HCT116 (cell line): ENCODE data around the gene NLRC4. TPM values are rescaled to one million over a fixed set of nuclear protein-coding genes. Genes with fewer than 3 reads are reported as not detected.

ENCODE experiments used
- ATAC-seq: fragments of 200-7000 bp; cut with Tn5 transposase; 2 replicates; pipeline ENCODE4 v1.9.1; 2020; ENCODE audit warnings: mild to moderate bottlenecking, moderate library complexity
- BruUV-seq: library from RNA; stranded (reverse); fragments of 400-500 nt; replicated peaks from 2 replicates; lab custom pipeline; 2021; lab: Mats Ljungman, UMichigan
- CTCF ChIA-PET: fragments of 300-600 bp; sonication (Branson Sonifier 250); formaldehyde crosslinking; loops from one replicate; lab custom pipeline; 2021; ENCODE audit warnings: antibody characterized with exemption; lab: Charles Lee
- POLR2A ChIA-PET: fragments of 300-600, 350-600 bp; sonication (Branson Sonifier 250); formaldehyde crosslinking; loops from one replicate; lab custom pipeline; 2021; ENCODE audit warnings: antibody characterized with exemption; lab: Charles Lee
- RAD21 ChIA-PET, 2 experiments: fragments of 300-600 bp; sonication (Branson Sonifier 250); formaldehyde crosslinking; loops; one replicate each; lab custom pipeline; 2023; ENCODE audit warnings: low total read pairs in 2 of 2; ENCODE audit not compliant: uncharacterized antibody in 2 of 2, unreplicated experiment in 2 of 2, low non-redundant PET in 1 of 2; lab: Charles Lee
- DNase-seq: peaks from one replicate; pipeline ENCODE4 v3.0.0-alpha.2; 2010; ENCODE audit warnings: low read depth, low spot score
- H2AFZ ChIP-seq: fragments of 200-600 bp; shearing (Covaris generic), sonication (generic); 2 replicates; pipeline ENCODE4 v1.6.1; 2017; ENCODE audit warnings: low read depth, mixed run types, mixed read lengths, antibody characterized with exemption, low read length; ENCODE audit not compliant: poor library complexity, severe bottlenecking
- H3K27ac ChIP-seq: 2 replicates; pipeline ENCODE4 v1.5.1; 2012; ENCODE audit warnings: low read depth, low read length
- H3K27me3 ChIP-seq: fragments of 200-600 bp; sonication (generic); 2 replicates; pipeline ENCODE4 v1.6.1; 2016; ENCODE audit warnings: mixed run types, low read length, mixed read lengths; ENCODE audit not compliant: insufficient read depth
- H3K36me3 ChIP-seq, 2 experiments: fragments of 200-500 bp in 1 of 2; fragments of 200-600 bp in 1 of 2; sonication (Bioruptor generic) in 1 of 2; sonication (generic) in 1 of 2; 2 replicates each; pipeline versions ENCODE4 v1.5.1 to v1.6.1; 2014 to 2016; ENCODE audit warnings: low read length in 2 of 2, inconsistent platforms in 1 of 2, mixed read lengths in 1 of 2, mixed run types in 1 of 2; ENCODE audit not compliant: insufficient read depth in 2 of 2, control insufficient read depth in 1 of 2
- H3K4me1 ChIP-seq, 2 experiments: fragments of 200-600 bp in 1 of 2; sonication (generic) in 1 of 2; 2 replicates each; pipeline versions ENCODE4 v1.5.1 to v1.6.1; 2012 to 2017; ENCODE audit warnings: low read length in 2 of 2, inconsistent platforms in 1 of 2, mild to moderate bottlenecking in 1 of 2, mixed read lengths in 1 of 2, mixed run types in 1 of 2, moderate library complexity in 1 of 2; ENCODE audit not compliant: insufficient read depth in 2 of 2, control insufficient read depth in 1 of 2
- H3K4me2 ChIP-seq: fragments of 200-600 bp; sonication (generic); 2 replicates; pipeline ENCODE4 v1.6.1; 2017; ENCODE audit warnings: mixed run types, low read length, mixed read lengths
- H3K4me3 ChIP-seq, 2 experiments: fragments of 200-600 bp in 1 of 2; sonication (generic) in 1 of 2; replicated peaks in 1 of 2; 2 replicates each; pipeline ENCODE4 v1.5.1; 2011 to 2016; ENCODE audit warnings: low read length in 2 of 2, control low read depth in 1 of 2, low read depth in 1 of 2, mild to moderate bottlenecking in 1 of 2, mixed read lengths in 1 of 2, mixed run types in 1 of 2
- H3K79me2 ChIP-seq: fragments of 200-600 bp; sonication (generic); 2 replicates; pipeline ENCODE4 v1.6.1; 2017; ENCODE audit warnings: mild to moderate bottlenecking, mixed run types, low read length, moderate library complexity, mixed read lengths; ENCODE audit not compliant: insufficient read depth
- H3K9ac ChIP-seq: fragments of 200-600 bp; sonication (generic); 2 replicates; pipeline ENCODE4 v1.6.1; 2016; ENCODE audit warnings: low read length, mixed read lengths
- H3K9me2 ChIP-seq: fragments of 200-600 bp; sonication (generic), shearing (Covaris generic); 2 replicates; pipeline ENCODE4 v1.6.1; 2017; ENCODE audit warnings: mixed run types, mild to moderate bottlenecking, moderate library complexity; ENCODE audit not compliant: insufficient read depth
- H3K9me3 ChIP-seq, 2 experiments: fragments of 200-500 bp in 1 of 2; fragments of 200-600 bp in 1 of 2; sonication (Bioruptor generic) in 1 of 2; sonication (generic) in 1 of 2; 2 replicates each; pipeline ENCODE4 v1.6.1; 2014 to 2017; ENCODE audit warnings: low read length in 2 of 2, mixed read lengths in 2 of 2, inconsistent platforms in 1 of 2, low read depth in 1 of 2, mild to moderate bottlenecking in 1 of 2, mixed run types in 1 of 2, moderate library complexity in 1 of 2; ENCODE audit not compliant: control insufficient read depth in 1 of 2, insufficient read depth in 1 of 2
- H4K20me1 ChIP-seq: fragments of 200-600 bp; sonication (generic), shearing (Covaris generic); 2 replicates; pipeline ENCODE4 v1.6.1; 2017; ENCODE audit warnings: mixed run types, mild to moderate bottlenecking, moderate library complexity; ENCODE audit not compliant: insufficient read depth
- CEBPB ChIP-seq: IDR thresholded peaks from 2 replicates; pipeline ENCODE4 v1.6.1; 2012; ENCODE audit warnings: low read depth
- ELF1 ChIP-seq: IDR thresholded peaks from 2 replicates; pipeline ENCODE4 v1.6.1; 2012; ENCODE audit warnings: low read depth, borderline replicate concordance
- EZH2 ChIP-seq: fragments of 200-600 bp; sonication (generic); IDR thresholded peaks from 2 replicates; pipeline ENCODE4 v1.6.1; 2017; ENCODE audit warnings: antibody characterized with exemption, mixed run types
- EZH2phosphoT487 ChIP-seq: fragments of 200-600 bp; IDR thresholded peaks from 2 replicates; pipeline ENCODE4 v1.6.1; 2018; ENCODE audit warnings: antibody characterized with exemption, borderline replicate concordance
- JUND ChIP-seq: IDR thresholded peaks from 2 replicates; pipeline ENCODE4 v1.6.1; 2012
- SIN3A ChIP-seq: IDR thresholded peaks from 2 replicates; pipeline ENCODE4 v1.6.1; 2012; ENCODE audit warnings: low read depth
- SP1 ChIP-seq: IDR thresholded peaks from 2 replicates; pipeline ENCODE4 v1.6.1; 2012; ENCODE audit warnings: low read depth
- TCF7L2 ChIP-seq: IDR thresholded peaks from 2 replicates; pipeline ENCODE4 v1.7.0; 2011; ENCODE audit warnings: borderline replicate concordance, inconsistent platforms; ENCODE audit not compliant: insufficient read depth, insufficient read length; ENCODE audit errors: extremely low read depth
- YY1 ChIP-seq: IDR thresholded peaks from 2 replicates; pipeline ENCODE4 v1.6.1; 2011; ENCODE audit warnings: low read length, low read depth, moderate library complexity, mild to moderate bottlenecking; ENCODE audit not compliant: insufficient replicate concordance; ENCODE audit errors: extremely low read depth
- intact Hi-C: fragments of 100-400 bp; cut with micrococcal nuclease; formaldehyde crosslinking; loops from 2 replicates; pipeline ENCODE4 v1.10.0; 2022
- total RNA-seq: library from RNA; stranded (reverse); gene quantifications from one replicate; pipeline ENCODE4 v1.2.1, GENCODE V29; 2021; ENCODE audit not compliant: unreplicated experiment
- TF ChIP-seq, protein P1 (sequence below), 3 experiments: fragments of 200-600 bp in 1 of 3; sonication (generic) in 1 of 3; IDR thresholded peaks in 2 of 3; conservative IDR thresholded peaks in 1 of 3; 2 replicates each; pipeline ENCODE4 v1.5.1; 2012 to 2017; ENCODE audit warnings: low read depth in 2 of 3, low read length in 2 of 3, antibody characterized with exemption in 1 of 3, borderline replicate concordance in 1 of 3, control low read depth in 1 of 3, mild to moderate bottlenecking in 1 of 3, mixed read lengths in 1 of 3, mixed run types in 1 of 3, moderate library complexity in 1 of 3; ENCODE audit not compliant: insufficient read depth in 1 of 3
- TF ChIP-seq, protein P2 (sequence below): IDR thresholded peaks from 2 replicates; pipeline ENCODE4 v1.6.1; 2012; ENCODE audit warnings: low read depth
- TF ChIP-seq, protein P3 (sequence below): IDR thresholded peaks from 2 replicates; pipeline ENCODE4 v1.6.1; 2011; ENCODE audit warnings: mild to moderate bottlenecking, low read length, moderate library complexity; ENCODE audit not compliant: insufficient replicate concordance; ENCODE audit errors: extremely low read depth

The NLRC4 gene
- total RNA-seq, 1 experiment from 2014 or later = not detected

DNA sequence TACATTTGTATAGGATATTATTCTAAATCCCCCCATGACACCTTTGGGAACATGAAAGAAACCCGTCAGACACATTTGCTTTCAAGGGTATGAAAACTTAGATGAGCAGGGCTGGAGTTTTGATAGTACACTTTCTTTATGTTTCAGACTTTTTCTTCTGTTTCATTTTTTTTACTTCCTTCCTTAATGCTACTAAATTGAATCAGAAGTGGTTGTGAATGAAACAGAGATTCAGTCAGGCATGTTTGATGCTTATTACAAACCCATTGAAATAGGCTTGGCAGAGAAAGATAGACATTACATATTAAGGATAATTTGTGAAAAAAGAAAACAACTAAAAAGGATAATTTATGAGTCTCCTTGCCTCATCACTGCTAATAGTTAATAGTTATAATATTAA is 72.3 kb downstream of the NLRC4 start:
- H3K27me3 ChIP-seq = no peaks in the 10 kb centered on the region
- POLR2A ChIA-PET = no interaction called here
- H3K79me2 ChIP-seq = no peaks in the 10 kb centered on the region
- RAD21 ChIA-PET = no interaction called here
- H3K9me2 ChIP-seq = no peaks in the 10 kb centered on the region
- ATAC-seq (no peak), DNase-seq (no peak)
- H3K9ac ChIP-seq = no peak overlapping the region
- no peak overlapping the region for H3K27ac ChIP-seq
- peaks cover 3 to 7% of the 10 kb centered on the region in 2 experiments; a peak in 3 of 4 replicates for H3K4me1 ChIP-seq
- no peak overlapping the region for H3K4me2 ChIP-seq
- no peak overlapping the region for H2AFZ ChIP-seq
- TF ChIP-seq YY1 (no peak), JUND (no peak), TCF7L2 (no peak), ELF1 (no peak), EZH2 (no peak), SP1 (no peak)
- H3K4me3 ChIP-seq = no peak overlapping the region
- H3K9me3 ChIP-seq = no peaks in the 10 kb centered on the region
- no TSS peak for BruUV-seq
- intact Hi-C loops = no loop called here
- H3K36me3 ChIP-seq = no peaks in the 10 kb centered on the region; a peak in 1 of 4 replicates
- CTCF ChIA-PET = no interaction called here
- no peaks in the 10 kb centered on the region for H4K20me1 ChIP-seq

DNA sequence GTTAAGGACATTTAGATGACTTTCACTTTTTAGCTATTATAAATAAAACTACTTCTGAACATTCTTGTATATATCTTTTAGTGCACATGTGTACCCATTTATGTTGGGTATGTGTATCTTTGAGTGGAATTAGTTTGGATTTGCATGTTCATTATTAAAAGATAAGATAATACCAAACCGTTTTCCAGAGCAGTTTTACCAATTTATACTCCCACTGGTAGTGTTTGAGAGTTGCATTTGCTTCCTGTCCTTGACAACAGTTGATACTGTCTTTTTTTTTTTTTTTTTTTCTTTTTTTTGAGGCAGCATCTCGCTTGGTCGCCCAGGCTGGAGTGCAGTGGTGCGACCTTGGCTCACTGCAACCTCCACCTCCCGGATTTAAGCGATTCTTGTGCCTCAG is 75.7 kb downstream of the NLRC4 start:
- Histone ChIP-seq H3K9me3 (no peaks in the 10 kb centered on the region), H4K20me1 (no peaks in the 10 kb centered on the region), H3K27ac (peak overlapping the region; percentile 5; the same call in 1 of the 2 replicates), H3K9me2 (no peaks in the 10 kb centered on the region), H3K79me2 (no peaks in the 10 kb centered on the region), H3K27me3 (no peaks in the 10 kb centered on the region), H3K9ac (no peak overlapping the region), H3K36me3 (peaks cover 0 to 3% of the 10 kb centered on the region in 2 experiments; a peak in 2 of 4 replicates), H2AFZ (no peak overlapping the region), H3K4me2 (no peak overlapping the region), H3K4me3 (no peak overlapping the region), H3K4me1 (peaks cover 3 to 7% of the 10 kb centered on the region in 2 experiments; a peak in 3 of 4 replicates)
- ChIA-PET CTCF (no interaction called here), RAD21 (no interaction called here), POLR2A (no interaction called here)
- no peak for DNase-seq
- BruUV-seq = no TSS peak
- no peak for ATAC-seq
- intact Hi-C loops = no loop called here
- TF ChIP-seq TCF7L2 (no peak), JUND (no peak), EZH2 (no peak), CEBPB (no peak), SIN3A (no peak), EZH2phosphoT487 (no peak)
- TF ChIP-seq, protein P1, sequence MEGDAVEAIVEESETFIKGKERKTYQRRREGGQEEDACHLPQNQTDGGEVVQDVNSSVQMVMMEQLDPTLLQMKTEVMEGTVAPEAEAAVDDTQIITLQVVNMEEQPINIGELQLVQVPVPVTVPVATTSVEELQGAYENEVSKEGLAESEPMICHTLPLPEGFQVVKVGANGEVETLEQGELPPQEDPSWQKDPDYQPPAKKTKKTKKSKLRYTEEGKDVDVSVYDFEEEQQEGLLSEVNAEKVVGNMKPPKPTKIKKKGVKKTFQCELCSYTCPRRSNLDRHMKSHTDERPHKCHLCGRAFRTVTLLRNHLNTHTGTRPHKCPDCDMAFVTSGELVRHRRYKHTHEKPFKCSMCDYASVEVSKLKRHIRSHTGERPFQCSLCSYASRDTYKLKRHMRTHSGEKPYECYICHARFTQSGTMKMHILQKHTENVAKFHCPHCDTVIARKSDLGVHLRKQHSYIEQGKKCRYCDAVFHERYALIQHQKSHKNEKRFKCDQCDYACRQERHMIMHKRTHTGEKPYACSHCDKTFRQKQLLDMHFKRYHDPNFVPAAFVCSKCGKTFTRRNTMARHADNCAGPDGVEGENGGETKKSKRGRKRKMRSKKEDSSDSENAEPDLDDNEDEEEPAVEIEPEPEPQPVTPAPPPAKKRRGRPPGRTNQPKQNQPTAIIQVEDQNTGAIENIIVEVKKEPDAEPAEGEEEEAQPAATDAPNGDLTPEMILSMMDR (IDR thresholded peaks at IDR 0.05 in 2 of 3, conservative IDR thresholded peaks at IDR 0.05 in 1 of 3; ENCODE audit: borderline replicate concordance in 1 of 3, insufficient read depth in 1 of 3, low read depth in 2 of 3, low read length in 2 of 3) = no peak
- TF ChIP-seq, protein P2, sequence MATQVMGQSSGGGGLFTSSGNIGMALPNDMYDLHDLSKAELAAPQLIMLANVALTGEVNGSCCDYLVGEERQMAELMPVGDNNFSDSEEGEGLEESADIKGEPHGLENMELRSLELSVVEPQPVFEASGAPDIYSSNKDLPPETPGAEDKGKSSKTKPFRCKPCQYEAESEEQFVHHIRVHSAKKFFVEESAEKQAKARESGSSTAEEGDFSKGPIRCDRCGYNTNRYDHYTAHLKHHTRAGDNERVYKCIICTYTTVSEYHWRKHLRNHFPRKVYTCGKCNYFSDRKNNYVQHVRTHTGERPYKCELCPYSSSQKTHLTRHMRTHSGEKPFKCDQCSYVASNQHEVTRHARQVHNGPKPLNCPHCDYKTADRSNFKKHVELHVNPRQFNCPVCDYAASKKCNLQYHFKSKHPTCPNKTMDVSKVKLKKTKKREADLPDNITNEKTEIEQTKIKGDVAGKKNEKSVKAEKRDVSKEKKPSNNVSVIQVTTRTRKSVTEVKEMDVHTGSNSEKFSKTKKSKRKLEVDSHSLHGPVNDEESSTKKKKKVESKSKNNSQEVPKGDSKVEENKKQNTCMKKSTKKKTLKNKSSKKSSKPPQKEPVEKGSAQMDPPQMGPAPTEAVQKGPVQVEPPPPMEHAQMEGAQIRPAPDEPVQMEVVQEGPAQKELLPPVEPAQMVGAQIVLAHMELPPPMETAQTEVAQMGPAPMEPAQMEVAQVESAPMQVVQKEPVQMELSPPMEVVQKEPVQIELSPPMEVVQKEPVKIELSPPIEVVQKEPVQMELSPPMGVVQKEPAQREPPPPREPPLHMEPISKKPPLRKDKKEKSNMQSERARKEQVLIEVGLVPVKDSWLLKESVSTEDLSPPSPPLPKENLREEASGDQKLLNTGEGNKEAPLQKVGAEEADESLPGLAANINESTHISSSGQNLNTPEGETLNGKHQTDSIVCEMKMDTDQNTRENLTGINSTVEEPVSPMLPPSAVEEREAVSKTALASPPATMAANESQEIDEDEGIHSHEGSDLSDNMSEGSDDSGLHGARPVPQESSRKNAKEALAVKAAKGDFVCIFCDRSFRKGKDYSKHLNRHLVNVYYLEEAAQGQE = no peak
- TF ChIP-seq, protein P3, sequence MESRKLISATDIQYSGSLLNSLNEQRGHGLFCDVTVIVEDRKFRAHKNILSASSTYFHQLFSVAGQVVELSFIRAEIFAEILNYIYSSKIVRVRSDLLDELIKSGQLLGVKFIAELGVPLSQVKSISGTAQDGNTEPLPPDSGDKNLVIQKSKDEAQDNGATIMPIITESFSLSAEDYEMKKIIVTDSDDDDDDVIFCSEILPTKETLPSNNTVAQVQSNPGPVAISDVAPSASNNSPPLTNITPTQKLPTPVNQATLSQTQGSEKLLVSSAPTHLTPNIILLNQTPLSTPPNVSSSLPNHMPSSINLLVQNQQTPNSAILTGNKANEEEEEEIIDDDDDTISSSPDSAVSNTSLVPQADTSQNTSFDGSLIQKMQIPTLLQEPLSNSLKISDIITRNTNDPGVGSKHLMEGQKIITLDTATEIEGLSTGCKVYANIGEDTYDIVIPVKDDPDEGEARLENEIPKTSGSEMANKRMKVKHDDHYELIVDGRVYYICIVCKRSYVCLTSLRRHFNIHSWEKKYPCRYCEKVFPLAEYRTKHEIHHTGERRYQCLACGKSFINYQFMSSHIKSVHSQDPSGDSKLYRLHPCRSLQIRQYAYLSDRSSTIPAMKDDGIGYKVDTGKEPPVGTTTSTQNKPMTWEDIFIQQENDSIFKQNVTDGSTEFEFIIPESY = no peak
